G401 (cell line): ENCODE results near the gene LARGE1. TPM values are rescaled to one million over a fixed set of nuclear protein-coding genes. Genes with fewer than 3 reads are reported as not detected.

ENCODE experiments used
- DNase-seq: peaks from one replicate; pipeline ENCODE4 v3.0.0-alpha.2; 2015; ENCODE audit warnings: low spot score
- in situ Hi-C: cut with HindIII; loops from 2 replicates; pipeline ENCODE4 v1.10.0; 2016; ENCODE audit warnings: low sequenced_read_pairs, mixed read lengths
- total RNA-seq: library from RNA; depleted of rRNA; stranded (reverse); fragments of >200 nt; shearing (Covaris generic); gene quantifications from 2 replicates; pipeline ENCODE4 v1.2.3, GENCODE V29; 2014

Gene LARGE1
- total RNA-seq, 1 experiment from 2014 or later = 0.10 TPM

DNA sequence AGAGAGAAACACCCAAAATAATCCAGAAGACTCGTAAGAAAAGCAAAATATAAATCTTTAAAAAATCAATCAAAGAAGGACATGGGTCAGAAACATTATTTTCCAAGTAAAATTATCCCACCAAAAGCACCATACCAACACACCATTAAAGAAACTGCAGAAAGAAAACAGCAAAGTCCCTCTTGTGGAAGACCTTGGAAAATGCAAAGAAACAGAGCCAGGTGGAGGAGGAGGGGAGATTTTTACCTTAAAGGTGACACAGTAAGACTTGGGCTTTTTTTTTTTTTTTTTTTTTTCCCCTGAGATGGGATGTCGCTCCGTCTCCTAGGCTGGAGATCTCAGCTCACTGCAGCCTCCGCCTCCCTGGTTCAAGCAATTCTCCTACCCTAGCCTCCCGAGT lies 123.8 kb downstream of the LARGE1 start:
- in situ Hi-C loops = no loop called here
- no peak for DNase-seq

GRCh38 chr22:33793475-33793874 lies 126.8 kb downstream of the LARGE1 start:
- in situ Hi-C loops = no loop called here

GRCh38 chr22:33792832-33793231 lies 127.4 kb downstream of the LARGE1 start:
- DNase-seq = no peak
- in situ Hi-C loops = no loop called here

More at GRCh38 chr22:33793475-33793874, 126.8 kb downstream of the LARGE1 start:
- no peak for DNase-seq

GRCh38 chr22:33789690-33790253 lies 130.5 kb downstream of the LARGE1 start:
- in situ Hi-C loops = no loop called here
- no peak for DNase-seq

GRCh38 chr22:33788927-33789326 lies 131.3 kb downstream of the LARGE1 start:
- DNase-seq = no peak
- in situ Hi-C loops = no loop called here

DNA sequence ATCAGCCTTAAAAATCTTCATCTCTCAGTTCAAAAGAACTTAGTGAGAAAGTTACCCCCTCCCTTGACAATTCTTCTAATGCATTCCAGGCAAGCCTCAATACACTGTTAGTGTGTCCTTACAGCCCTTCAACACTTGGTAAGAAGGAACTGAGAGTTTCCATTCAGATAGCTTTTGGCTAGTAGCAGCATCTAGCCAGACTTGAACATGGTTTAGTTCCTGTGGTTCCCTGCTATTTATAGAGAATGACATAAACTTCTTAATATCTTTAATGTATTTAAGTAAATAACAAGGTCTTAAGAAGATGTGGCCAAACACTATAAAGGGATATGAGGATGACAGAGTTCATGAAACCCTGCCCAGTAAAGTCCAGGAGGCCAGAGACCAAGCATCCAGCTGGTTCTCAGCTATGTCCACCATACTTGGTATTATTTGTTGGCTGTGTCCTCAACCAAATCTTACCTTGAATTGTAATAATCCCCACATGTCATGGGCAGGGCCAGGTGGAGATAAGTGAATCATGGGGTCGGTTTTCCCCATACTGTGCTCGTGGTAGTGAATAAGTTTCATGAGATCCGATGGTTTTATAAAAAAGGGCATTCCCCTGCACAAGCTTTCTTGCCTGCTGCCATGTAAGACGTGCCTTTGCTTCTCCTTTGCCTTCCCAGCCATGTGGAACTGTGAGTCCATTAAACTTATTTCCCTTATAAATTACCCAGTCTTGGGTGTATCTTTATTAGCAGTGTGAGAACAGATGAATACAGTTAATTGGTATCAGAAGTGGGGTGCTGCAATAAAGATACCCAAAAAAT lies 132.4 kb downstream of the LARGE1 start:
- in situ Hi-C loops = no loop called here
- no peak for DNase-seq

- in situ Hi-C loops = no loop called here
- DNase-seq = no peak
These were observed 134.1 kb downstream of the LARGE1 start for GRCh38 chr22:33786149-33786548.

- DNase-seq = no peak
- in situ Hi-C loops = no loop called here
These were observed 134.8 kb downstream of the LARGE1 start for GRCh38 chr22:33785283-33785968.

DNA sequence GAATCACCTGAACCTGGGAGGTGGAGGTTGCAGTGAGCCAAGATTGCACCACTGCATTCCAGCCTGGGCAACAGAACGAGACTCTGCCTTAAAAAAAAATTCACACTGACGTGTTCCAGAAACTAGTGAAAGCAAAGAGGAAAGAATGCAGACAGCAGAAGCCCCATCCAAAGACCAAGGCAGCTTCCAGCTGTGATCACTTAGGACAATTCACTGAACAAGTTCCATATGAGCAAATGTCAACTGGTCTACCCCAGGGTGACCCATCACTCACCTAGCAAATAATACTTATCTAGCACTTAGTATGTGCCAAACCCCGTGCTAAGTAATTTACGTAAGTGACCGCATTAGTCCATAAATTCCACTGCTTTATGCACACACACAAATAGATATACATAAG lies 138.9 kb downstream of the LARGE1 start:
- in situ Hi-C loops = no loop called here
- DNase-seq = no peak

GRCh38 chr22:33780531-33781136 lies 139.6 kb downstream of the LARGE1 start:
- no peak for DNase-seq
- in situ Hi-C loops = no loop called here

DNA sequence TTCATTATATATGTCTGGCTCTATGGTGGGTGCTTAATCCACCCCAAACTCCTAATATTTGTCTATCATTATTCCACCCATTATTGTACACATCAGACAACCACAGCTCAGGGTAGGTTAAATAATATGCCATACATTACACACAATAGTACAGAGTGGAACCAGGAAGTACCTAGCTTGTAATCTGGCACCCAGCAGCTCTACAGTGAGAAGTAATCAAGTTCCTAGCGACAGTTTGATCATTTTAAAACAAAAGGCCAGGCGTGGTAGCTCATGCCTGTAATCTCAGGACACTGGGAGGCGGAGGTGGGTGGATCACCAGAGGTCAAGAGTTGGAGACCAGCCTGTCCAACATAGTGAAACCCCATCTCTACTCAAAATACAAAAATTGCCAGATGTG lies 141.0 kb downstream of the LARGE1 start:
- in situ Hi-C loops = no loop called here

GRCh38 chr22:33776491-33776890 lies 143.8 kb downstream of the LARGE1 start:
- in situ Hi-C loops = no loop called here
- no peak for DNase-seq

More for the DNA sequence above, 141.0 kb downstream of the LARGE1 start:
- no peak for DNase-seq

DNA sequence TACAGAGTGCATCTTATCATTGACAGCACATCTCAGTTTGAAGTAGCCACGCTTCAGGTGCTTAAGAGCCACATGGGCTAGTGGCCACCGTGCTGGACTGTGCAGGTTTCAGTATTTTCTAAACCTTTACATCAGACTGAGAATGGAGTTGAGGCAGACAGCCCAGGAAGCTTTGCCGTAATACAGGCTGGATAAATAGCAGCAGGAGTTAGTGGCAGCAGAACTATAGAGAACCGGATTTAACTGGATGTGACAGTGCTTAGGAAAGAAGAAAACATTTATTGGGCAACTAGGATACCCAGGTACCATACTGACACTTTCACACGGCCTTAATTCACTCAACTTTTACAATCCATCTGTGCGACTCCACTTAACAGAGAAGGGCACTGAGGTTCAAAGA lies 145.5 kb downstream of the LARGE1 start:
- in situ Hi-C loops = no loop called here

DNA sequence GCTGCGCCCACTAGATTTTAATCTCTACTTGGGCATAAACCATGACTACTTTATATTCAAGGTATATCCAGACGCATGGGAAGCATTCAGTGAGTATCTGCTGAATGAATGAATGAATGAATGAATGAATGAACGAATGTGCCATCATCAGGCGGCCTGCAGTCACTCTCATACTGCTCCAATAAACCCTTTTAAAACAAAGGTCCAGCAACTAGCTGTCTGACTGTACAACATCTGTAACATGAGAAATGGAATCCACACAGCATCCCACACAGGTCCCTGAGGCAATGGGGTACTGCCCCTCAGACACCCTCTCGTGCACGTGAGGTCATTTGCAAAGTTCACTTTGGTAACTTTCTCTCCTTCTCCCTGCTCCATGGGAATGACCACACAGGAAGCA lies 147.5 kb downstream of the LARGE1 start:
- in situ Hi-C loops = no loop called here
- DNase-seq = no peak

More for the DNA sequence above, 145.5 kb downstream of the LARGE1 start:
- no peak for DNase-seq

- no peak for DNase-seq
These were observed 149.1 kb downstream of the LARGE1 start for GRCh38 chr22:33771136-33771535.

GRCh38 chr22:33770723-33771122 lies 149.6 kb downstream of the LARGE1 start:
- in situ Hi-C loops = no loop called here
- no peak for DNase-seq

More at GRCh38 chr22:33771136-33771535, 149.1 kb downstream of the LARGE1 start:
- in situ Hi-C loops = no loop called here

DNA sequence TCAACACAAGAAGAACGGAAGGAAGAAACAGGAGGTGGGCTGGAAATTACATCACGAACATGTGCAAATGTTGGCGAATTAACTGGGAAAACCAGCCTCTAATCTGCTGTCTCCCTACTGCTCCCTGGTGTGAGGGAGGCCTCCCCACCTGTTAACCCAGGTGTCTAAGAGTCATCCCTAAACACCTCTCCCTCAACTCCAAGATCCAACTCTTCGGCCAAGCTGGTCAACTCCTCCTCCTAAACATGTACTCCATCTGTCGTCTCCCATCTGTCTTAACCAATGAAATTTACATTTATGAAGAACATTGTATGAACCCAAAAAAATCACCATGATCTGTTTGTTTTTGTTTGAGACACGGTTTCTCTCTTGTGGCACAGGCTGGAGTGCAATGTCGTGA lies 154.2 kb downstream of the LARGE1 start:
- in situ Hi-C loops = no loop called here
- peak; percentile 74 for DNase-seq

DNA sequence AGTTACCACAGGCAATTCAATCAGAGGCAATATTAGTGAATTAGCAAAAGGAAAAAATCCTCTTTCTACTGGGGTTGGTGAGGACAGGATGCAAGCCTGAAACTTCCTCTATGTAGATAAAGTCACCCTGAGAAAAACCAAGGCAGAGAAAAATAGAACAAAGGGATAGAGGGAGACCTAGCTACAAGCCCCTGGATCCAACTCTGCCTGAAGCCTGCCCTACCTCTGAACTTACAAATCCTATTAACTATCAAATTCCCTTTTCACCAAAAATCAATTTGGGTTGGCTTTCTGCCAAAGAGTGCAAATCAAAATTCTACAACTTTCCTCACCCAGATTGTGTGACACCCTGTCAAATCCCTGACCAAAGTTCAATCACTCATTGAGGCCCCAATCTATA lies 161.3 kb downstream of the LARGE1 start:
- DNase-seq = no peak
- in situ Hi-C loops = no loop called here

DNA sequence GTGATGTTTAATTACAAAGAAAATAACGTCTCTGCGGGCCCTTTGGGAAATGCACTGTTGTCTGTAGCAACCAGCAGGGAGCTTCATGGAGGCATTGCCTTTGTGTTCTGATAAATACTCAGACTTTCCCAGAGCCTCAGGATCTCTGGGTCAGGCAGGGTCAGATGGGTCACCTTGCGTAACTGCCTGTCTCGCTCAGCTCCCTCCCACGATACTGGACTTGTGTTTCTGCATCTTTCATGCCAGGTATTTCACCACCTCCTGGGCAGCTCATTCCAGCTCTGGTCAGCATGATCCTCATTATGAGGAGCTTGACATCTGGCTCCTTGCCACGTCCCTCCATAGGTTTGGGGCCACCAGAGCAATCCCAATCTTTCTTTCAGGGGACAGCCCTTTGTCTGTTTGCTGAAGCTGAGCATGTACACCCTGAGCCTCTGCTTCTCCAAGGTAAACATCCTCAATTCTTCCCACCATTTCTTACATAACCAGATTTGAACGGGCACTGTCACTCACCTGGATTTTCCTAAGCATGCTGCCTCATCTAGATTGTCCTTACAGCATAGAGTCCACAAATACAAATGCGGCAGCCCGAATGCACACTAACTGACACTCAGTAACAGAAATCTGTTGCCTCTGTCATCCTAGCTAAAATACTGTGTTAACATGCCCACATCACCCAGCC lies 162.3 kb downstream of the LARGE1 start:
- in situ Hi-C loops = no loop called here
- DNase-seq = no peak
